HG03442 (cell line): ENCODE data around the gene LMNTD2.
A peak's percentile ranks its signal among the peaks of the same experiment; 100 is the strongest.

ENCODE experiments used
- ATAC-seq: cut with Tn5 transposase; IDR thresholded peaks from one replicate; pipeline ENCODE4 v1.9.1; 2021; ENCODE audit warnings: mild to moderate bottlenecking, moderate library complexity; ENCODE audit not compliant: unreplicated experiment

Gene LMNTD2

GRCh38 chr11:560305-561147 lies at the start of gene LMNTD2, which contains the start of gene RASSF7:
TSS of gene LMNTD2 (minus strand) at chr11:560738. CDS start at chr11:560716, 22 bp downstream.
TSS of gene RASSF7 (plus strand) at chr11:560970. CDS start at chr11:561769, 799 bp downstream.
- peak; percentile 76 for ATAC-seq

GRCh38 chr11:609341-609811 lies 48.8 kb upstream of the LMNTD2 start:
- no peak for ATAC-seq

- ATAC-seq: no peak
These were observed 48.3 kb upstream of the LMNTD2 start for GRCh38 chr11:608791-609251.

GRCh38 chr11:607971-608659 lies 47.6 kb upstream of the LMNTD2 start:
- no peak for ATAC-seq

- no peak for ATAC-seq
These were observed 46.7 kb upstream of the LMNTD2 start for GRCh38 chr11:607020-607780.

GRCh38 chr11:606245-606644 lies 45.7 kb upstream of the LMNTD2 start:
- no peak for ATAC-seq

- no peak for ATAC-seq
These were observed 45.0 kb upstream of the LMNTD2 start for GRCh38 chr11:605286-606129.

- ATAC-seq: no peak
These were observed 42.6 kb upstream of the LMNTD2 start for GRCh38 chr11:603154-603553.

- no peak for ATAC-seq
These were observed 41.2 kb upstream of the LMNTD2 start for GRCh38 chr11:601573-602245.

- no peak for ATAC-seq
These were observed 37.6 kb upstream of the LMNTD2 start for GRCh38 chr11:598005-598680.

GRCh38 chr11:597166-597725 lies 36.7 kb upstream of the LMNTD2 start:
- ATAC-seq: no peak

GRCh38 chr11:596374-596773 lies 35.8 kb upstream of the LMNTD2 start:
- ATAC-seq: no peak

- no peak for ATAC-seq
These were observed 34.9 kb upstream of the LMNTD2 start for GRCh38 chr11:595400-595799.

- ATAC-seq: no peak
These were observed 32.8 kb upstream of the LMNTD2 start for GRCh38 chr11:593347-593746.

GRCh38 chr11:592918-593317 lies 32.4 kb upstream of the LMNTD2 start:
- no peak for ATAC-seq

- no peak for ATAC-seq
These were observed 32.0 kb upstream of the LMNTD2 start for GRCh38 chr11:592501-592900.

GRCh38 chr11:590997-591396 lies 30.5 kb upstream of the LMNTD2 start:
- no peak for ATAC-seq

- ATAC-seq: no peak
These were observed 29.3 kb upstream of the LMNTD2 start for GRCh38 chr11:589798-590197.

GRCh38 chr11:587978-588380 lies 27.4 kb upstream of the LMNTD2 start:
- no peak for ATAC-seq
